Measurements from ENCODE around the gene PLA2G4E.

PLA2G4E gene

DNA sequence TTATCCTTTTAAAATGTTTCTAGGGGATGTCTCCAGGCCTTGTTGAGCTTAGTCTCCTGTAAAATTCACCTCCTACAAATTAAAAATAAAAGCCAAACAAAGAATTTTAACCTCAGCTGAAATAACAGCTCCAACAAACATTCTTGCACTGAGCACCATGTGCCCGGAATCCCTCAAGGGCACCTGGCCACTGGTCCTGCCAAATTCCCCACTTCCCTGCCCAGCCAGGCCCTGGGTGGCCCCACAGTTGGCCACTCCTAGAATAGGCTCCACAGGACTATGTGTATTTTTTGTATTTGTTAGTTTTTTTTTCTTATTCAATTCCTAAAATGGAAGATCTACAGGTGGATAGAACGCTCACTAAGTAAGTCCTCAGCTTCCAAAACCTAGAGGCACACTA, 33.1 kb upstream of the PLA2G4E start:
- DNase-seq (ENCODE audit: low read depth, low spot score) = no peak
- in situ Hi-C loops (cut with HindIII; ENCODE audit: low sequenced_read_pairs) = no loop called here
- TF ChIP-seq, protein P1, sequence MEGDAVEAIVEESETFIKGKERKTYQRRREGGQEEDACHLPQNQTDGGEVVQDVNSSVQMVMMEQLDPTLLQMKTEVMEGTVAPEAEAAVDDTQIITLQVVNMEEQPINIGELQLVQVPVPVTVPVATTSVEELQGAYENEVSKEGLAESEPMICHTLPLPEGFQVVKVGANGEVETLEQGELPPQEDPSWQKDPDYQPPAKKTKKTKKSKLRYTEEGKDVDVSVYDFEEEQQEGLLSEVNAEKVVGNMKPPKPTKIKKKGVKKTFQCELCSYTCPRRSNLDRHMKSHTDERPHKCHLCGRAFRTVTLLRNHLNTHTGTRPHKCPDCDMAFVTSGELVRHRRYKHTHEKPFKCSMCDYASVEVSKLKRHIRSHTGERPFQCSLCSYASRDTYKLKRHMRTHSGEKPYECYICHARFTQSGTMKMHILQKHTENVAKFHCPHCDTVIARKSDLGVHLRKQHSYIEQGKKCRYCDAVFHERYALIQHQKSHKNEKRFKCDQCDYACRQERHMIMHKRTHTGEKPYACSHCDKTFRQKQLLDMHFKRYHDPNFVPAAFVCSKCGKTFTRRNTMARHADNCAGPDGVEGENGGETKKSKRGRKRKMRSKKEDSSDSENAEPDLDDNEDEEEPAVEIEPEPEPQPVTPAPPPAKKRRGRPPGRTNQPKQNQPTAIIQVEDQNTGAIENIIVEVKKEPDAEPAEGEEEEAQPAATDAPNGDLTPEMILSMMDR (IDR thresholded peaks at IDR 0.05; ENCODE audit: low read depth, low read length) = no peak
- H3K4me3 ChIP-seq (ENCODE audit: low read depth, low read length) = no peak overlapping the region

- TF ChIP-seq, protein P1 (IDR thresholded peaks at IDR 0.05; ENCODE audit: low read depth, low read length) = no peak
- H3K4me3 ChIP-seq (ENCODE audit: low read depth, low read length) = no peak overlapping the region
- no peak for DNase-seq (ENCODE audit: low read depth, low spot score)
- in situ Hi-C loops (cut with HindIII; ENCODE audit: low sequenced_read_pairs) = no loop called here
Measured at GRCh38 chr15:42053010-42053409, 32.2 kb upstream of the PLA2G4E start.

DNA sequence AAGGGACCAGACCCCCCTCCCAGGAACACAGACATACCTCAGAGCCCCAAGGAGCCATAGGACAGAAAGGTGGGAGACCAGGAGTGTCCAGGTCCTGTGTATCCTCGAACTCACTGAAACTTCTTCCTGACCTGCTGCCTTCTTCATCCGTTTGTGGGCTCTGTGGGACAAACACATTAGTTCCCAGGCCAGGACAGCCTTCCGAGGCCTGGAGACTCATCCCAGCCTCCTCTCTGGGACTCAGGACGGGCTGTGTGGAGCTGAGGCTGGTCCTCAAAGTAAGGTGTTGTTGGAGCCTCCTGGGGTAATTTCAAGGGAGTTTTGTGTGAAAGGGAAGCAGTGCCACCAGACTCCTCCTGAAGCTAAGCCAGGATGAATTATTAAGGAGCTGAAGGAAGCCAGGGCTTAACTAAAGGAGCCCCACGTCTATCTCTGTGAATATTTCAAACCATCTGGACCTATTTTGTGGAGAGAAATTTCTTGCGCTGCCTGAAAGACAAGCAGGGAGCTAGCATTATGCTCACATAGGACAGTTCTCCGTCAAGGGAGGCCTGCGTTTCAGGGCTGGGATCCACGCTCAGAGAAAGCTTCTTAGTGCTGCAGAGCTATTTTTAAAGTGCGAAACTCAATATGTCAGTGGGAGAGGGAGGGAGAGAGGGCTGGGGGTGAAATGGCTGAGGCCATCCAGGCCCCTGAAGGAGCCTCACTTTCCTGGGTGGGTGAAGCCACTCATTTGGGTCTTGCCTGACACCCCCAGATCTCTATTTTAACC, 29.8 kb upstream of the PLA2G4E start:
- TF ChIP-seq, protein P1 (IDR thresholded peaks at IDR 0.05; ENCODE audit: low read depth, low read length) = no peak
- in situ Hi-C loops (cut with HindIII; ENCODE audit: low sequenced_read_pairs) = no loop called here
- no peak overlapping the region for H3K4me3 ChIP-seq (ENCODE audit: low read depth, low read length)
- DNase-seq (ENCODE audit: low read depth, low spot score) = no peak

GRCh38 chr15:42048821-42049200, 28.0 kb upstream of the PLA2G4E start:
- in situ Hi-C loops (cut with HindIII; ENCODE audit: low sequenced_read_pairs) = no loop called here
- H3K4me3 ChIP-seq (ENCODE audit: low read depth, low read length) = no peak overlapping the region
- TF ChIP-seq, protein P1 (IDR thresholded peaks at IDR 0.05; ENCODE audit: low read depth, low read length) = no peak
- DNase-seq (ENCODE audit: low read depth, low spot score) = no peak

DNA sequence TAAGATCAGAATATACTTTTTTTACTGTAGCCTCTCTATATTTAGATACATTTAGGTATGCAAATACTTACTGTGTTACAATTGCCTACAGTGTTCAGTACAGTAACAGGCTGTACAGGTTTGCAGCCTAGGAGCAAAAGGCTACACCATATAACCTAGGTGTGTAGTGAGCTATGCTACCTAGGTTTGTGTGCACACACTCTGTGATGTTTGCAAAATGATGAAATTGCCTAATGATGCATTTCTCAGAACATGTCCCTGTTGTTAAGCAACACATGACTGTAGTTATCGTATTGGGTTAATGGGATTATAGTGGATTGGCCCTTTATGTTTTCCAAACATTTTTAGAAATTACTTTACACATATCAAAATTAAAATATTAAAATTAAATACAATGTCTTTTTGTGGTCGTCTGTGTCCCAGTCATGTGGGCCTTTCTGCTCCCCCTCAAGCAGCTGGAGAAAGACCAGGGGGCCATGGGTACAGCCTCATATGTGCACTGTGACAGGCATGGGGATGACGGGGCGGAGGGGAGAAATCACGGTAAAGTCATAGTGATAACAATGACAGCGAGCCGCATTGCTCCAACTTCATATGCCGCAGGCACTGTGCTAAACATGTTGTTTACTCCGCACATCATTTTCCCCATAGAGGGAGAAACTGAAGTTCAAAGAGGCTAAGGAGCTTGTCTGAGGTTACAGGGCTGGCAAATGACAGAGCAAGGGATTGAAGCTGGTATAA, 27.4 kb upstream of the PLA2G4E start:
- TF ChIP-seq, protein P1 (IDR thresholded peaks at IDR 0.05; ENCODE audit: low read depth, low read length) = no peak
- in situ Hi-C loops (cut with HindIII; ENCODE audit: low sequenced_read_pairs) = no loop called here
- no peak overlapping the region for H3K4me3 ChIP-seq (ENCODE audit: low read depth, low read length)
- no peak for DNase-seq (ENCODE audit: low read depth, low spot score)

DNA sequence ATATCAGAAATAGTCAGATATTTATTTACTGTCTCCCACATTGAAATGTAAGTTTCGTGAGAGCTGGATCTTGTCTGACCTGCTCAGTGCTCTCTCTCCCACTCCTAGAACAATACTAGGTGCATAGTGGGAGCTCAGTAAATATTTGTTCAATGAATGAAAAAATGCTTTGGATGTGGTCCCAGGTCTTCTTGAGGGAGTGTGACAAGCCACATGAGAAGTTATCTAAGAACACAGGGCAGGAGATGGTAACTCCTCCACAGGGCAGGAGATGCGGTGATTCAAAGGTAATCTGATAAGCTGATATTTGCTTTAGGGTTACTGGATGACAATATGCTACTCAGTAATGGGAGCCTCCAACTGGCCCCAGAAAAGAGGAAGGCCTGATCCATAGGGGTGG, 25.8 kb upstream of the PLA2G4E start:
- in situ Hi-C loops (cut with HindIII; ENCODE audit: low sequenced_read_pairs) = no loop called here
- DNase-seq (ENCODE audit: low read depth, low spot score) = no peak
- TF ChIP-seq, protein P1 (IDR thresholded peaks at IDR 0.05; ENCODE audit: low read depth, low read length) = no peak
- no peak overlapping the region for H3K4me3 ChIP-seq (ENCODE audit: low read depth, low read length)
